Measurements from ENCODE around the gene ZRANB2.
A peak's percentile ranks its signal among the peaks of the same experiment; 100 is the strongest.

Gene ZRANB2, protein sequence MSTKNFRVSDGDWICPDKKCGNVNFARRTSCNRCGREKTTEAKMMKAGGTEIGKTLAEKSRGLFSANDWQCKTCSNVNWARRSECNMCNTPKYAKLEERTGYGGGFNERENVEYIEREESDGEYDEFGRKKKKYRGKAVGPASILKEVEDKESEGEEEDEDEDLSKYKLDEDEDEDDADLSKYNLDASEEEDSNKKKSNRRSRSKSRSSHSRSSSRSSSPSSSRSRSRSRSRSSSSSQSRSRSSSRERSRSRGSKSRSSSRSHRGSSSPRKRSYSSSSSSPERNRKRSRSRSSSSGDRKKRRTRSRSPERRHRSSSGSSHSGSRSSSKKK

DNA sequence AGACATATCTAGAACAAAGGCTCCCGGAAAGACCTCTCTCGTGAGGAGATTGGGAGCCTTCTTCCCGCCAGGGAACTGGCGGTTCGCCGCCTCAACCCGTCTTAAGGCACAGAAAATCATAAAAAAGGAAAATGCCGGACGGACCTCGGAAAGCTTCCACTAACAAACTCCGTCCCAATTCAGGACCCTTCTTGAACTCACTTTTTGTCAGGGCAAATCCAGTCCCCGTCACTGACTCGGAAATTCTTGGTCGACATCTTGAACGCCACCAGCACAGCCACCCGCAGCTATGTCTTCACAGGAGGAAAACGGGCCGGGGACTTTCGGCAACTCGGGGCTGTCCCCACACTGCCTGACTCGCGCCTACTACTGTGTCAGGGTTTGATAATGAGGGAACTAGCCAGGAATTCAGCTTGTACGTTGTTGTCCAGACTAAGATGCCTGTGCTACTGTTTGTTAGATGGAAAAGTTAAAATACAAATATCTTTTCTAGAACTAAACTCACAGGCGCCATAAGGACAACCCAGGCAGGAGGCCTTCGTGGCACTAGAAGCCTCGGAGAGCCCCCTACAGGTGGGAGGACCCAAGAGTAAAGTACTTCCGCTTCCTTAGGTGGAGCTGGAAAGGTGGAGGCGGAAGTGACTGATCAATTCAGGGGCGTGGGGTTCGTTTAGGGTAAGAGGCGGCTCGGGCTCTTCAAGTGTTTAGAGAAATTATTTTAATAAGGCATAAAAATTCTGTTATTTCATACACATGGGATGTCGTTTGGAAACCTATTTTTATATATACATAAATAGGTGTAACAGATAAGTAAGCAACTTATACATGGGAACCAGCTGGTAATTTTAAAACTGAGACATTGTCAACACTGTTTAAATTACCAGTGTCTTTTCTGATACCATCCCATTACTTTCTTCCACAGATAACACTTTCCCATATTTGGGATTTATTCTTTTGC is at the start of gene ZRANB2:
TSS of gene ZRANB2 (minus strand) at position 297 of the 958 bp plus-strand sequence. CDS start at position 257, 40 bp downstream.
- peak; percentile 89 for DNase-seq

DNA sequence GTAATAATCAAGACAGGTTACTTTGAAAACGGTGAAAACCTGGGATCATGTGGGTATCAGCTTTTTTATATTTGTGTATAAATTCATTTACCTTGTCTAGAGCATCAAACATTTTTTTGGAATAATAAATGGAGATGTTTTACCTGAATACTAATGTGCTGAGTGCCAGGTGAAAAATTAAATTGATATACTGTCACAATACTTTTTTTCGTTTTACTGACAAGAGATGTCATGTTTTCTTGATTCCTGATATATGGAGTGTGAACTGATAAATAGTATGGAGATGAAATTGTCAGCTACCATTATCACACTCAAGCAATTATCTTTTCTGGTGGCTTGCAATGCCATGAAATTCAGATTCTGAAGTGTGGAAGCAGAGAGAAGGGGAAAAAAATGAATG is 47.2 kb upstream of the ZRANB2 start:
- DNase-seq, result no peak

DNA sequence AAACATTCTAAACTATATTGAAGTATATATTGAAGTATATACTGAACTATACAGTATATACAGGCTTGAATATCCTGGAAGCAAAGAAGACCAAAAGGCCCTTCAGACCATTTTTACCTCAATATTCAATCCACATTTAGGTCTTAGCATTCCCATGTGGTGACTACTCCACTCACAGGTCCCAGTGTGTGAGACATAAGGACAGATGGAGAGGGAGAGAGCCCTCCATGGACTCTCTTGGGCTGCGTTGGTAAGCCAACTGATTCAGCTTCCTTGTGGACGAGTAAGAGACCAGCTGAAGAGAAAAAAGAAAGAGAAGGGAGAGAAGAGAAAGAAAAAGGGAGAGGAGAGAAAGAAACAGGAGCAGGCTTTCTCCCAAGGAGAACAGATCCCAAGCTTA is 37.3 kb upstream of the ZRANB2 start:
- no peak for DNase-seq

DNA sequence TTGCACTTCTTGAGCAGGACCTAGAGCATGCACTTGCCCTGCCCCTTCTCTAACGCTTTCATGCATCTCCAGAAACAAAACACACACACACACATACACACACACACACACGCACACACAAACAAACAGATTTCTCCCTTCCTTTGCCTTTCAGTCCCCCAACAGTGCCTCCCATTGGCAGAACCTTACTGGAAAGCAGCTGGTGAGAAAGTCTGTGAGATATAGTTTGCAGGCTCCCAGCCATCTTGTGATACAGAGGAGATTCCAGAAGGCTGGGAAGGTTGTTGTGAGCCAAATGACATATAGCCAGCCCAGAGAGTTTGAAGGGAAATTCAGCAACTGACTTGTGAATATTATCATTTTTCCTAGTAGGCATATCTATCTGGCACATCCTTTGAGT is 35.9 kb upstream of the ZRANB2 start:
- no peak for DNase-seq

DNA sequence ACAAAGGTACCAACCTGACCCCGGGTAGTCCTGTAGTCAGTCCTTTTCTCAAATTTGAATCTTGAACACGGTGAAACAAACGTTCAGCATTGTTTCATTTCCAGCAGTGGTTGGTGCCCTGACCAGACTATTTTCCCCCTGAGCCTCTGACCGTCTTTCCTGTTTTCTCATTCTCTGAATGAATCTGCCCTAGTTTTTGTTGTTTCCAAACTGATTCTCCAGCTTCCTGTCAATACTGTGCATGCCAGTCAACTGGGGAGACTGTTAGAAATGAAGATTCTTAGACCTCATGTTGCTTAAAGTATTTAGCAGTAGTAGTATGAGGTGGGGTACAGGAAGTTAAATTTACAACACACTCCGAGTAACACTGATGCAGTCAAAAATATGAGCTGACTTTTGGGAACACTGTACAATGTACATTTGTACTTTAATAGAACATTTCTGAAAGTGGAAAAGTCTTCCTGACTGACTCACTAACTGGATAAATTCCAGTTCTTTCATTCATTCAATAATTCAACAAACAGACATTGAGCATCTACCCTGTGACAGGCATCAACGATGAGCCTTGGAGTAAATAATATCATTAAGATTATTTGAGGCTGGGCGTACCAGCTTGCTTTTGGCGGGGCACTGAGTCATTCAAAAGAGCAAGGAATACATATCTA is 26.0 kb upstream of the ZRANB2 start:
- no peak for DNase-seq

DNA sequence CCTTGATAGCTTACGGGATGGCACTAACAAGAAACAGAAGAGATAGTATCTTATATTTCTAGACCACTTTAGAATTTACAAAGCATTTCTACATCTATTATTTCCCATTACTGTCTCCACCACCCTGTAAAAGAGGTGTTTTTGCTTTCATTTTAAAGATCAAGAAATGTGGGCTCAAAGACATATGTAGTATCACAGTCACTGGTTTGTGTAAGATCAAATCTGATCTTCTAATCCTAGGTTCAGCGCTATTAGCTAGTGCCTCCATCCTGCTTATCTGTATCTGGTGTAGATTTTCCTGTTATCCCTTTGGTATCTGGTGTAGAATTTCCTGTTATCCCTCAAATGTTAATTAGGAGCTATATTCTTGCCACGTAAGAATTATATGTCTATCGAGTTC is 23.6 kb upstream of the ZRANB2 start:
- DNase-seq, result no peak

DNA sequence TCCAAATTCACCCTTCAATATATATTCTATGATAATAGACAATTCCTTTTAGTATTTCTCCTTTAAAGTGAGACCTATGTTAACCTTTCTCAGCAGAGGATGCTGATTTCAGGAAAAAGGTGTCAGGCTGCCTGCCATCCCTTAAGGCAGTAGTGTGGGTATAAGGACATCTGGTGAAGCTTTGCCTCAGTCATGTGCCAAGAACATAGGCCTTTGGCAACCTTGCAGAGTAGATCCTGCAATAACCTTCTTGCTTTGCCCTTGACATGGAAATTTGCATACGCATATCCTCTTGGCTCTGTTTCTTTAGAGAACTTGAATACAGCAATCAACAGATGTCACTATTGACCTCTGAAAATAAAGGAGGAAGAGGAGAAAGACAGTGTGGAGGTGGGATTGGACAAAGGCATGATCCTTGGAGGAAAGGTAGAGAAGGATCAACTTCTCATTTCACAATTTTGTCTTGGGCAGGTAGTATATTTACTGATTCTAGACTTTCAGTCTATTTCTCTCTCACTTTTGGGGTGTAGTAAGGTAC is 21.1 kb upstream of the ZRANB2 start:
- DNase-seq, result no peak

DNA sequence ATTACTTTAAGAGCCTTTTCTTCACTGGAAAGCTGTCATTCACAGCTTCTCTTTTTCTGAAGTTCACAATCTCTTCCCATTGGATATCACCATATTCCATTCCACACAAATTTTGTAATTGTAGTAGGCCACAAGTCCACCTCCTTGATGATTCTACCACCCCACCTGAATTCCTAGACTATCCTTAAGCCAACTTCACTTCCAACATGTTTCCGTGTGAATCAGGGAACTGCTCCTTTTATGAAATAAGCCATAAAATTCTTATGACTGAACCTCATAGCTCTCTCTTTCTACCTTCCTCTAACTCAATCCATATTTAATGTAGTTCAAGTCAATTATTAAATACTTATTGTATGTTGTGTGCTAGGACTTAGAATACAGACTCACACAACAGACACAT is 16.6 kb upstream of the ZRANB2 start:
- DNase-seq, result no peak

DNA sequence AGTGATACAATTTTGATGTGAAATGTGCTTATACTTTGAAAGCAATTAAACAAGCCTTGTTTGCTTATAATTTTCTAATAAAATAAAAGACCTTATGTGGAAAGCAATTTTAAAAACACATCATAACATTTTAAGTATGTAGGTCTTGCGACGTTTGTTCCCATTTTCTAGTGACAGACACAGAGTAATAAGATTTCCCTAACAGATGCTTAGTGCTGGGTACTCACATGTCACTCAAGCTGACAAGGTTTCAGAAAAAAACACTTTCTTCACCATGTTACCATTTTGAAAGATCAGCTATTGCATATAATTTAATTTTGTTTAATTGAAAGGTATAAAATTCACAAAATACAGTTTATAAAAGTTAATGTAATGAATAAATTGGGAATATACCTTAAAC is 14.1 kb upstream of the ZRANB2 start:
- no peak for DNase-seq

DNA sequence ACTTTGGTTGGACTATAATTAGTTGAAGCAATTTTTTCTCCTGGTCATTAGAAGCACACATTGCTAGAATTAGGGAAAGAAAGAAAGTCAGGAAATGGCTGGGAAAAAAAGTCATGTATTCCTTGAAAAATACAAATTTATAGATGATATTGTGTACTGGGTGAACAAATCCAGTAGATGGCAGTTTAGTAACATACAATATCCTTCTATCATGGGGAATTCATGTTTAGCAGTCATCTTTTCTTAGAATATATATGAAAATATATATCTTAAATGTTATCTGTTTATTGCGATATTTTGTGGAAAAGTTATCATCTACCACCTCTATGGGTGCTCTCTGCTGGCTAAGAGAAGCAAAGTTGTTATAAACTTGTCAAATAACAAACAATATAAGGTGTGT is 13.1 kb upstream of the ZRANB2 start:
- DNase-seq, result no peak

DNA sequence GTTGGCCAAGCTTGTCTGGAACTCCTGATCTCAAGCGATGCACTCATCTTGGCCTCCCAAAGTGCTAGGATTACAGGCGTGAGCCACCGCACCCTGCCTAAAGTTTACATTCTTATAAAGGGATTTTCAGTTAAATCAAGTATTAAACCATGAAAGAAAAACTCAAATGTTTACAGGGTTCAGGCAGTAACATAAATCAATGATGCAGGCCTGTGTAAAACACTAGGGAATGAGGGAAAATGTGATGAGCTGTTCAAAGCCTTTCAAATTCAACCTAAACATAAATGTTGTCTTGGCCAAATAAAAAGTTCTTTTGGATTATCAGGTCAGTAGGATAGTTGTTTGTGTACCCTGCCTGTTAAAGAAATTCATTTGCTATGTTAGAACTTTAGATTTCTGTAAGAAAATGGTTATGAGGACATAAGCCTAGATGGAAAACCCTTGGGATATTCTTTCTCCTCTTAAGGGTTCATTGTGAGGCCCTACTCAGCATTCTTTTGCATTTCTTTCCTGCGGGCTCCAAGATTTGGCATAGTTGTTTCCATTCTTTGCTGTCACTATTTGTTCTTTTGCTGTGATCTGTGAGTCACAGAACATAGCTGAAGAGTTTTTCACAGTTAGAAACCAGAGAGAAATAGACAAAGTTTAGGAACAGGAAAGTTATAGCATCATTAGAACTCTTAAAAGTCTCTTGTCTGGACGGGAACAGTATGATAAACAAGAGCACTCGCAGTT is 8.9 kb upstream of the ZRANB2 start:
- no peak for DNase-seq

DNA sequence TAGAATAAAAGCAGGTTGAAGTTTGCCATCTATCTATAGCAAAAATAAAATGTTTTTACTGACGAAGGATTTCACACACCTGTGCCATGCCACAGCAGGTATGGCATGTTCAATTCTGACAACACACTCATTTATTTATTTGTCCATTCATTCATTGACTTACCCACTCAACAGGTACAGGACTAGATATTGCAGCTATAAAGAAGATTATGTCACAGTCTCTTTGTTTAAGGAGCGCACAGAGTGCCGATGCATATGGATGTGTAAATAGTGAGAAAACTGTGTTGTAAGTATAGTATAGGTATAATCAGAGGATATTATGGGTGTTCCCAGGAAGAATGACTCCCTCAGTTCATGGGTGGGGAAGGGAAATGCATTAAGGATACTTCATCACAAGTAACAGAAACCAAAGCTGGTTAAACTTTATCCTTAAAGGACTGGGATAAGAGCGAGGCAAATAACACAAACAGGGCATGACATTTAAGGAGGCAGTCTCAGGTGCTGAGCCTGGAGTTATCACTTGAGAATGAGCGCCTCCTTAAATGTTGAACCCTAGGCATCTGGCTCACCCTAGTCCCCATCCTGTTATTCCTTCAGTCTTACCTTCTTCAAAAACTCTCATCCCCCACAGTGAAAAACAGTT is 7.9 kb upstream of the ZRANB2 start:
- DNase-seq, result no peak

DNA sequence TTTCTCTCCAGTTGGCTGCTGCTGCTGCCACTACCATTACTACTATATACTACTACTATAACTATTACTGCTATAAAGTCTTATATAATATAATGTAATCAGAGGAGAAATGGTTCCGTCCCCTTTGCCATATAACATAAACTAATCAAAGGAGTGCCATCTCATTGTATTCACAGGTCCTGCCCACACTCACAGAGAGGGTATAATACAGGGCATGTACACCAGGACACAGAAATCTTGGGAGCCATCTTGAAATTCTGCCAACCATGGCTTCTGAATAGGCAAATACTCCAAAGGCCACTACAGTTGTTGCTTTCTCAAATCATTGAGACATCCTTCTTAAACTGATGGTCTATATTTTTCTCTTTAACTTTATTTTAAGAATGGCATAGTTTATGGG is 6.9 kb upstream of the ZRANB2 start:
- no peak for DNase-seq

DNA sequence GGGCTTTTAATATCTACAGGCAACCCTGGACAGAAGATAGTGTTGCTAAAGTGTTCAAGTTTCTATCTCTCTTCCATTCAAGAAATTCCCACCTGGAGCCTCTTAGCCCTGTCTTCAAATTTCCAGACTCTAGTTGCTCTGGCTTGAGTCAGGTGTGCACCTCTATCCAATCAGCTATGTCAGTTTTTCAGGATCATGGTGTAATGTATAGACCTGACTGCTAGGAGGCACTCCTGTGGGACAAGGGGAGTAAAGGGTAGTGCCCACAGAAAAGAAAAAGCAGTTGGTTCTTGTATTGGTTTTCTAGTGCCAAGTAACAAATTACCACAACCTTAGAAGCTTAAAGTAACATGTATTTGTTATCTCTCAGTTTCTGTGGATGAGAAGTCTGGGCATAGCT is 6.2 kb upstream of the ZRANB2 start:
- no peak for DNase-seq

DNA sequence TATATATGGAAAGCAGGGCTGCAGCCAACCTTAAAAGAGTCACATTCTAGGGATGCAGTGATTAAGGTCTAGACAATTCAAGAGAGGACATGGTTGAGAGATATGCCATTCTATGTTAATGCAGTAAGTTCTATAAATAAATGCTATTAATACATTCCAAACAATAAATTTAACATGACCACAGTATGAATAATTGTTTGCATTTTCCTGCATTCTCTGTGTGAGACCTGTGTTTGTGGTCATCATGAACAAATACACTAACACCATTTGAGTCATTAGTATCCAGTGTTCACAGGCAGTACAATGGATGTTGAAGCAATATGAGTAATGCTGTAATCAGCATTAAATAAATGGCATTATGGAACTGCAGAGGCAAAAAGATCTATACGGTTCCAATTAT is 5.5 kb upstream of the ZRANB2 start:
- no peak for DNase-seq

DNA sequence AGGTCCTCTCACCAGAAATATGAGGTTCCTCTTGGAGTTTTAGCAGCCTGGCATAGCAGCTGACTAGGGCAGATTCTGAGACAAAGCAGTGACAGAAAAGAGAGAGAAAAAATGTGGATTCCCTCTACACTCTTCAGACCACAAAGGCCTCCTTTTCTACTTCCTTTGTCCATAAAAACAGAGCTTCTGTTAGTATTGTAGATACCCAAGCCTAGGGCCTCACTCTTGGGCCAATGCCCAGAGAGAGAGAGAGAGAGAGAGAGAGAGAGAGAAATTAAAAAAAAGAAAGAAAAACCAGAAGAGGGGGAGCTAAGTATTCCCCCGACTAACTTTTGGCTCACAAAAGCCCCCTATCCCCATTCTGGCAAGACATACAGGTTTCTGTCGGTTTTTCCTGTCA is 2.4 kb upstream of the ZRANB2 start:
- DNase-seq, result no peak

DNA sequence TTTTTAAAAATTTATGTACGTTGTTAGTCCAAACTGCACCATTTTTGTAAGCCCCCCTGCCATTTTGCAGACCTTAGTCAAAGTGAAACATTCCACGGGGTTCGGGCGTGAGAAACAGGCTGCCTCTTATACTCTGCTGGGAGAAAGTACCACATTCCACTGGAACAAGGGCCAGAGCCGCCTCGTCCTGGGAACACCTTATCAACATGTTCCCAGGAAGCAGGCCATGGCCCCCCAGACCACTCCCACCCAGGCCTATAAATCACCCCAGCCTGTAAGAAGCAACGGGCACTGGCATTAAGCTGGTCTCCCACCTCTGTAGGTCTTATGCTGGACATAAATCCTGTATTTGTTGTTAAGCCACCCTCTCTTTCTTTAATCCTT is 854 bp upstream of the ZRANB2 start:
- no peak for DNase-seq

DNA sequence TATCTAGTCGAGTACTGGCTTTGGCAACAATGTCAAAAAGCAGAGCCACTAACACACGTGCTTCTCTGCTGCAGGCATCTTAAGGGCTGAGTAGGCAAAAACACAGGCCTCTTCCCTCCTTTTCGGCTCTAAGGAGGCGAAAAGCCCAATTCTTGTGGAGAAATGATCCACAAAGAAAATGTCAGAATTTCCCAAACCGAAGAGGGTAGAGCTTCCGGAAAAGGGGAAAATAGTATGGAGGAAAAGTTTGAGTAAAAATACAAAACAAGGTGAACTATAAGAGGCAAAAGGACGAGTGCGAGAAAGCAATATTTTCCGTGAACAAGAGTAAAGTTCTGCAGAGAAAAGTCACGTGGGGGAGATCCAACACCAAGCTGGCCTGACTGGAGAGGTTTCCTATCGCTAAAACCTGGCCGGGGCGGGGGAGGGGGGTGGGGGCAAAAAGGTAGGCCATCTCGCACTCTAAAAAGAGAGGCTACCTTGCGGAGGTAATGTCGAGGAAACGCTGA is 551 bp downstream of the ZRANB2 start:
- no peak for DNase-seq

DNA sequence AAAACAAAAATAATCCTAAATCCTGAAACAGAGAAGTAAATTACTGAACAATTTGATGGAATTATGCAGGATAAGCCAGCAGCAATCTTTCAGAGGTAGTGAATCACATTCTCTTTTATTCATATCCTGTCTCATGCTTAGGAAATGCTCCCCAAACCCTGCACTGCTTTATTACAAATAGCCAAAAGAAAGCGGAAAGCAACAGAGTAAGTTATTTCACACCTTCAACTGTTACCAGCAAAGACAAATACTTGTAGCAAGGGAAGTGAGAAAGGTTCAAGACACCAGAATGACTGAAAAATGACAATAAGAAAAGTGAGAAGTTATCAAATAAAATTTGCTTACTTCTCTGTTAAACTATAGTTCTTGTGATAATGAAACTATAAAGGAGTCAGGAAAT is 6.2 kb downstream of the ZRANB2 start:
- DNase-seq, result no peak

DNA sequence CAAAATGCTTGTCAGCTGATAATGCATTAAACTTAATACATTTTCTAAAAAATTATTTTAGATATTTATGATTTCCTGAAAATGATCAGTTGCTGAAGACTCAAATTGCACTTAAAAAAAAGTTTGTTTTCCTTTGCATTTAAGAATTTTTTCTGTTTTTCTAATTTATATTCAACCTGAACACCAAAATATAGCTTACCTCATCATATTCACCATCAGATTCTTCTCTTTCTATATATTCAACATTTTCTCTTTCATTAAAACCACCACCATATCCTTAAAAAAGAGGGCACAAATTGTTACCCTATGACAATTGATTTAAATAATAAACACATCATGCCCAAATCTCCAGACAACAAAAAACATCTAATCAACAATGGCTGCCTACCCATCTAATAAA is 8.6 kb downstream of the ZRANB2 start:
- no peak for DNase-seq

DNA sequence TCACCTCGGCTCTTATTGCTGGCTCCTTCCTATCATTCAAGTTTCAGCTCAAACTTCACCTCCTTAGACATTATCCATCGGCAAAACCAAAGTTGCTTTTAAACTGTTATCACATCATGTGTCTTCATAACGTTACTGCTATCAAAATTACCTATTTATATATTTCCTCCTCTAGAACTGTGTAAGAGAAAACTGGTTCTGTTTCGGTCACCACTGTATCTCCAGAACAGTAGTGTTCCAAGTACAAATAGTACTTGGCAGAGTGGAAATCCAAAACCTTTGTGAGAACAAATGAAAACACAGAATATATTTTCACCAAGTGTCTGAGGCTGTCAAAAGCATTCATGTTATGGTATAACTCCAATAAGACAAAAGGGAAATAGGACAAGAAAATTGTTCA is 9.1 kb downstream of the ZRANB2 start:
- DNase-seq, result no peak

Measured in NCI-H226 (cell line).